K562 (cell line): Measurements from ENCODE around the gene KRTAP16-1. TPM values are rescaled to one million over a fixed set of nuclear protein-coding genes. Genes with fewer than 3 reads are reported as not detected.
"Not testable (repeated sequence)": the region's sequence is repeated elsewhere in the genome, so short reads cannot be mapped to it uniquely, and the experiment has no call there.

Experiments
- ATAC-seq: fragments of 200-7000 bp; cut with Tn5 transposase; 3 replicates; pipeline ENCODE4 v1.9.1; 2020; ENCODE audit warnings: moderate library complexity
- BruUV-seq: library from RNA; stranded (reverse); fragments of 400-500 nt; replicated peaks from 2 replicates; lab custom pipeline; 2021; lab: Mats Ljungman, UMichigan
- CTCF ChIA-PET: fragments of 300-600 bp; formaldehyde crosslinking; extraction: SDS; loops from one replicate; lab custom pipeline; 2021; ENCODE audit warnings: low intra/inter-chr PET ratio; lab: Yijun Ruan, JAX
- POLR2A ChIA-PET: fragments of 300-600, 350-650 bp; sonication (Branson Sonifier 250); formaldehyde crosslinking; extraction: SDS; loops from one replicate; lab custom pipeline; 2021; ENCODE audit warnings: antibody characterized with exemption, inconsistent platforms; lab: Yijun Ruan, JAX
- DNase-seq, 4 experiments: peaks; one replicate each; pipeline versions ENCODE4 v3.0.0 to v3.0.0-alpha.2; 2011 to 2018; ENCODE audit warnings: low spot score in 3 of 4, mixed read lengths in 3 of 4; ENCODE audit errors: extremely low read depth in 1 of 4
- FAIRE-seq: peaks from 2 replicates; lab custom pipeline; 2011; peaks lifted over from hg19 to GRCh38; lab: Jason Lieb, UNC
- H2AFZ ChIP-seq: 2 replicates; pipeline ENCODE4 v1.6.0; 2011; ENCODE audit warnings: low read depth, low read length, control low read depth, inconsistent platforms
- H3K27ac ChIP-seq: fragments of 200-600 bp; 3 replicates; pipeline ENCODE4 v1.8.0; 2011; ENCODE audit warnings: low read depth, mild to moderate bottlenecking, control low read depth, inconsistent platforms, low read length, moderate library complexity, mixed read lengths; ENCODE audit errors: extremely low read depth
- H3K27me3 ChIP-seq, 2 experiments: fragments of 300-600 bp in 1 of 2; 2 replicates in 1 of 2; 3 replicates in 1 of 2; pipeline versions ENCODE4 v1.6.0 to v1.8.0; 2011; ENCODE audit warnings: inconsistent platforms in 2 of 2, low read length in 2 of 2, mild to moderate bottlenecking in 1 of 2, mixed read lengths in 1 of 2, moderate library complexity in 1 of 2; ENCODE audit not compliant: control insufficient read depth in 2 of 2, insufficient read depth in 2 of 2
- H3K36me3 ChIP-seq: fragments of 300-600 bp; 3 replicates; pipeline ENCODE4 v1.8.0; 2011; ENCODE audit warnings: mild to moderate bottlenecking, low read length, inconsistent platforms; ENCODE audit not compliant: control insufficient read depth, insufficient read depth
- H3K4me1 ChIP-seq, 2 experiments: fragments of 200-600 bp in 1 of 2; replicated peaks in 1 of 2; 2 replicates in 1 of 2; 3 replicates in 1 of 2; pipeline versions ENCODE4 v1.5.1 to v1.8.0; 2011; ENCODE audit warnings: inconsistent platforms in 2 of 2, low read length in 2 of 2, mild to moderate bottlenecking in 1 of 2, mixed read lengths in 1 of 2, moderate library complexity in 1 of 2; ENCODE audit not compliant: control insufficient read depth in 2 of 2, insufficient read depth in 2 of 2
- H3K4me2 ChIP-seq: 2 replicates; pipeline ENCODE4 v1.6.1; 2011; ENCODE audit warnings: low read length, control low read depth, inconsistent platforms, mixed read lengths; ENCODE audit not compliant: insufficient read depth
- H3K4me3 ChIP-seq: fragments of 200-600 bp; sonication (generic), shearing (Covaris generic); 2 replicates; pipeline ENCODE4 v1.5.1; 2016; ENCODE audit warnings: control low read depth, inconsistent platforms
- H3K79me2 ChIP-seq: fragments of 200-600 bp; 3 replicates; pipeline ENCODE4 v1.8.0; 2011; ENCODE audit warnings: low read length, inconsistent platforms; ENCODE audit not compliant: control insufficient read depth, insufficient read depth
- H3K9ac ChIP-seq, 2 experiments: 2 replicates each; pipeline versions ENCODE4 v1.6.0 to v1.6.1; 2011; ENCODE audit warnings: low read depth in 2 of 2, low read length in 2 of 2, control low read depth in 1 of 2, inconsistent platforms in 1 of 2, mild to moderate bottlenecking in 1 of 2, mixed read lengths in 1 of 2; ENCODE audit not compliant: insufficient read depth in 1 of 2
- H3K9me1 ChIP-seq: one replicate; pipeline ENCODE4 v1.6.0; 2011; ENCODE audit warnings: inconsistent platforms, mild to moderate bottlenecking, low read length, moderate library complexity; ENCODE audit not compliant: control insufficient read depth, insufficient read depth
- H3K9me3 ChIP-seq: replicated peaks from 2 replicates; pipeline ENCODE4 v1.5.1; 2011; ENCODE audit warnings: low read depth, low read length, inconsistent platforms; ENCODE audit not compliant: control insufficient read depth, insufficient read depth
- H4K20me1 ChIP-seq: replicated peaks from 2 replicates; pipeline ENCODE4 v1.6.1; 2011; ENCODE audit warnings: low read length, inconsistent platforms, mixed read lengths; ENCODE audit not compliant: control insufficient read depth, insufficient read depth
- ARID3B ChIP-seq: fragments of 250-450 bp; sonication (Bioruptor Pico); IDR thresholded peaks from 2 replicates; pipeline ENCODE4 v1.4.0; 2020; ENCODE audit warnings: borderline replicate concordance
- CBFA2T2 ChIP-seq: fragments of 450-650 bp; conservative IDR thresholded peaks from 2 replicates; pipeline ENCODE4 v1.6.1; 2017; ENCODE audit warnings: mild to moderate bottlenecking
- CTBP1 ChIP-seq: fragments of 450-650 bp; IDR thresholded peaks from 2 replicates; pipeline ENCODE4 v1.6.1; 2016; ENCODE audit warnings: borderline replicate concordance
- HMG20B ChIP-seq: fragments of 250-450 bp; sonication (Bioruptor Pico); IDR thresholded peaks from 2 replicates; pipeline ENCODE4 v1.5.0; 2021; ENCODE audit warnings: mild to moderate bottlenecking
- ID3 ChIP-seq, 2 experiments: fragments of 250-450 bp in 1 of 2; fragments of 450-650 bp in 1 of 2; sonication (Bioruptor Pico) in 1 of 2; IDR thresholded peaks; 2 replicates each; pipeline versions ENCODE4 v1.6.1 to v1.8.0; 2016 to 2021; ENCODE audit warnings: mild to moderate bottlenecking in 2 of 2, moderate library complexity in 2 of 2, missing compliant biosample characterization in 1 of 2, missing genetic modification characterization in 1 of 2
- MEF2A ChIP-seq: IDR thresholded peaks from 2 replicates; pipeline ENCODE4 v1.6.1; 2011; ENCODE audit warnings: low read depth, mild to moderate bottlenecking, low read length, moderate library complexity; ENCODE audit not compliant: control insufficient read depth
- MLLT1 ChIP-seq, 2 experiments: fragments of 450-650 bp; IDR thresholded peaks; 2 replicates each; pipeline ENCODE4 v1.6.1; 2016
- OTX1 ChIP-seq: fragments of 450-650 bp; formaldehyde crosslinking; IDR thresholded peaks from 2 replicates; pipeline ENCODE4 v1.4.0; 2022; ENCODE audit warnings: mild to moderate bottlenecking
- PHB ChIP-seq: fragments of 250-450 bp; sonication (Bioruptor Pico); IDR thresholded peaks from 2 replicates; pipeline ENCODE4 v1.5.0; 2021
- RBM15 ChIP-seq: fragments of 200-400 bp; formaldehyde crosslinking; IDR thresholded peaks from 2 replicates; pipeline ENCODE4 v1.6.1; 2018; ENCODE audit warnings: mild to moderate bottlenecking, low read length, moderate library complexity; ENCODE audit not compliant: insufficient read depth
- TCF3 ChIP-seq: sonication (generic); formaldehyde crosslinking; IDR thresholded peaks from 2 replicates; pipeline ENCODE4 v1.4.0; 2020; ENCODE audit warnings: mild to moderate bottlenecking, missing genetic modification reagents
- TRIM24 ChIP-seq, 2 experiments: fragments of 450-650 bp; IDR thresholded peaks; 2 replicates each; pipeline ENCODE4 v1.6.1; 2016
- XRCC5 ChIP-seq: fragments of 200-400 bp; formaldehyde crosslinking; IDR thresholded peaks from 2 replicates; pipeline ENCODE4 v1.6.1; 2017; ENCODE audit warnings: low read depth, mild to moderate bottlenecking, low read length
- ZNF217 ChIP-seq: sonication (generic); formaldehyde crosslinking; IDR thresholded peaks from 2 replicates; pipeline ENCODE4 v1.8.0; 2022; ENCODE audit warnings: mild to moderate bottlenecking, missing genetic modification reagents
- WGBS: fragments of 100-300 bp; shearing (Covaris generic); methylation state at CpG from one replicate; pipeline ENCODE4 v1.1.6; 2016; ENCODE audit warnings: low coverage, mixed read lengths; ENCODE audit not compliant: insufficient coverage; ENCODE audit errors: missing lambda C conversion rate; 5-methylcytosine and 5-hydroxymethylcytosine counted together
- in situ Hi-C: fragments of 300-500 bp; cut with MboI; formaldehyde crosslinking; loops from 4 replicates; pipeline ENCODE4 v1.15.0; 2018; ENCODE audit warnings: inconsistent platforms, mixed read lengths
- intact Hi-C: fragments of 100-400 bp; cut with micrococcal nuclease; formaldehyde crosslinking; loops from 2 replicates; pipeline ENCODE4 v1.14.2; 2022
- polyA plus RNA-seq, 8 experiments: library from polyadenylated mRNA; depleted of rRNA in 4 of 8; stranded (reverse) in 5 of 8; unstranded in 3 of 8; fragments of >200 nt; fragmentation: Nextera tagmentation in 2 of 8; fragmentation: Illumina TruSeq in 1 of 8; extraction: Ambion mirVana in 2 of 8; extraction: Trizol in 1 of 8; gene quantifications; 2 replicates each; pipeline versions ENCODE4 v1.2.1 to v1.2.3, GENCODE V29; 2011 to 2014; ENCODE audit warnings: inconsistent platforms in 1 of 8, missing spikeins in 1 of 8
- total RNA-seq, 7 experiments: library from RNA; depleted of rRNA in 6 of 7; stranded (reverse); fragments of >200 nt in 6 of 7; fragmentation: Illumina TruSeq in 2 of 7; extraction: Trizol in 2 of 7; gene quantifications; 2 replicates each; pipeline versions ENCODE4 v1.2.1 to v1.2.3, GENCODE V29; 2011 to 2021; ENCODE audit warnings: low replicate concordance in 1 of 7

Gene KRTAP16-1
- total and polyA plus RNA-seq, 9 of the 15 experiments (the other 6 are each of a cell fraction or from before 2014, with no cell fraction given), result not detected

- in situ Hi-C loops, FAIRE-seq, H3K9ac ChIP-seq, H2AFZ ChIP-seq, H3K9me3 ChIP-seq, DNase-seq, H3K27ac ChIP-seq, H4K20me1 ChIP-seq, BruUV-seq, H3K4me3 ChIP-seq, H3K27me3 ChIP-seq, H3K36me3 ChIP-seq, intact Hi-C loops, CTCF ChIA-PET, H3K4me1 ChIP-seq, H3K4me2 ChIP-seq, H3K9me1 ChIP-seq, ATAC-seq, H3K79me2 ChIP-seq: not testable (repeated sequence)
- POLR2A ChIA-PET, result interaction anchor here (1.1 kb wide), 1 partner anchor 10 kb away, joined by 5 read pairs; no protein-coding TSS in a partner anchor
- WGBS, result 1% methylated on average over 16 of the region's 16 CpGs
Observed at GRCh38 chr17:41346421-41346820, 37.3 kb upstream of the KRTAP16-1 start.

DNA sequence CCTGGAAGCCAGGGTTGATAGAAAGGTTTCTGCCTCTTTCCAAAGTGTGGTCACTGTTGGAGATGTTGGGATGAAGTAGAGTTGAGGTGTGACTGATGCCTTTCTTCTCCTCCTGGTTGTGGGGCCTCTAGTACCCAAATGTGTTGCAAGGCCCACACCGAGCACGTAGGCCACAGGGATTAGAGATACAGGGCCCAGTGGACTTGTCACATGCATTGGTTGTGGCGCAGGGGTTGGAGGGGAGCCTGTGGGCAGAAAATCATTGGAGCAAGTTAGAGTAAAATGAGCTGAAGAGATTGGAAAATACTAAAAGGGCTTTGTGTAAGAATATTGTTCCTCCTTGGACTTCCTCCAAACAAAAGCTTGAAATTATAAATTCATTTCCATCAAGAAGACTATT, 36.9 kb upstream of the KRTAP16-1 start:
- CTCF ChIA-PET, result no interaction called here
- H3K79me2 ChIP-seq, result no peaks in the 10 kb centered on the region
- no peak overlapping the region for H2AFZ ChIP-seq
- ATAC-seq (no peak), FAIRE-seq (no peak), DNase-seq (no peak)
- in situ Hi-C loops, result no loop called here
- H3K27ac ChIP-seq, result no peak overlapping the region
- H3K4me3 ChIP-seq, result no peak overlapping the region
- no peaks in the 10 kb centered on the region for H4K20me1 ChIP-seq
- no peaks in the 10 kb centered on the region for H3K9me3 ChIP-seq
- no TSS peak for BruUV-seq
- no peak overlapping the region for H3K4me2 ChIP-seq
- H3K9me1 ChIP-seq, result no peaks in the 10 kb centered on the region
- H3K36me3 ChIP-seq, result no peaks in the 10 kb centered on the region
- intact Hi-C loops, result no loop called here
- no peak overlapping the region for H3K9ac ChIP-seq
- H3K27me3 ChIP-seq, result no peaks in the 10 kb centered on the region
- H3K4me1 ChIP-seq, result no peaks in the 10 kb centered on the region
- POLR2A ChIA-PET, result interaction anchor here (1.1 kb wide), 1 partner anchor 10 kb away, joined by 5 read pairs; no protein-coding TSS in a partner anchor
- 10% methylated on average over 3 of the region's 3 CpGs for WGBS
- no peak for TF ChIP-seq TRIM24 (IDR thresholded peaks at IDR 0.05)
- no peak for TF ChIP-seq ARID3B
- TF ChIP-seq ZNF217 (CRISPR knock-in tag), result no peak
- no peak for TF ChIP-seq MEF2A
- no peak for TF ChIP-seq MLLT1 (IDR thresholded peaks at IDR 0.05)
- TF ChIP-seq ID3 (CRISPR knock-in tag; IDR thresholded peaks at IDR 0.05), result no peak
- no peak for TF ChIP-seq ID3 (tag; IDR thresholded peaks at IDR 0.05)
- TF ChIP-seq OTX1 (CRISPR knock-in tag), result no peak
- no peak for TF ChIP-seq CBFA2T2
- no peak for TF ChIP-seq CTBP1
- no peak for TF ChIP-seq PHB
- TF ChIP-seq RBM15, result no peak
- TF ChIP-seq TCF3 (CRISPR knock-in tag), result no peak
- TF ChIP-seq HMG20B (CRISPR knock-in tag), result no peak
- TF ChIP-seq XRCC5, result no peak
